Measurements from ENCODE around the gene ELMOD1.

- no peak for TF ChIP-seq EZH2phosphoT487 (conservative IDR thresholded peaks at IDR 0.05; ENCODE audit: low read length)
- TF ChIP-seq CTCF (IDR thresholded peaks at IDR 0.05; ENCODE audit: insufficient read depth, low read length, poor library complexity, severe bottlenecking) = no peak
Measured at GRCh38 chr11:107646783-107647182, 55.8 kb downstream of the ELMOD1 start.

Measured in SU-DHL-6 (cell line).